ENCODE results near the gene EPN3. TPM values are rescaled to one million over a fixed set of nuclear protein-coding genes. Genes with fewer than 3 reads are reported as not detected.

EPN3 gene
- total RNA-seq, 4 donors from 2014 or later, result 3.0 to 17.3 (median 13.0) TPM

DNA sequence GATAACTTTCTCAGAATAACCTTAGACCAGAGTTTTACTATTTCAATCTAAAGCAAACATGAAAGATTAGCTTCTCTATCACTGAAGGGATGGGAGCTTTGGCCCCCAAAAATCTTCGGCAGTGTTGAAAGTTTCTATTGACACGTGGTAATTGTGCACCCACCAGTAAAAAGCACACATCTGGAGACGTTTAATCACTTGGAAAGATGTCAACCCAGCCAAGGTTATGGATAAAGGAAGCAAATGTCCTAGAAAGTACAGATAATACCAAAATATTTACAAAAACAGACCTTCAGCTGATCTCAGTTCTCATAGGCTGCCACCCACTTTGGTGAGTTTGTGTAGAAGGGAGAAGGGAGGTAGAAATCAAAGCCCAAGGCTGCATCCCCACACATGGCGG, 19.0 kb upstream of the EPN3 start:
- Histone ChIP-seq H3K27ac (no peak overlapping the region), H3K4me1 (peaks cover 0 to 17% (median 6%) of the 10 kb centered on the region in 4 donors), H3K27me3 (no peaks in the 10 kb centered on the region), H3K36me3 (no peaks in the 10 kb centered on the region), H3K4me3 (no peak overlapping the region), H3K9me3 (no peaks in the 10 kb centered on the region)
- TF ChIP-seq CTCF (IDR thresholded peaks at IDR 0.05), result no peak
- TF ChIP-seq POLR2A (IDR thresholded peaks at IDR 0.05), result no peak
- no peak for DNase-seq

DNA sequence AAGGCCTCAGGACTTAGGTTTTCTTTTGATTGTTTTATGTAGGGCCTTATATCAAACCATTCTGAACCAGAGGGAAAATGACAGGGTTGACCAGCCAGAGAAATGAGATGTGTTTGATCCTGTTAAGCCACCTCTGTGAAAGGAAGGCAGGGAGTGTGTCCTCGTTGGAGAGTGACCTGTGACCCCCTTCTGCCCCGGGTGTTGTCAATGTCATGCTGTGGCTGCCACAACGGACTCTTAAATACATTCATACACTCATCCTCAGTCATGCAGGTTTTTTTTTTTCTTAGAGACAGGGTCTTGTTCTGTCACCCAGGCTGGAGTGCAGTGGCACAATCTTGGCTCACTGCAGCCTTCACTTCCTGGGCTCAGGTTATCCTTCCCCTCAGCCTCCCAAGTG, 18.1 kb upstream of the EPN3 start:
- no peaks in the 10 kb centered on the region for H3K9me3 ChIP-seq
- TF ChIP-seq CTCF (IDR thresholded peaks at IDR 0.05) (no peak), POLR2A (IDR thresholded peaks at IDR 0.05) (no peak)
- H3K4me3 ChIP-seq, result no peak overlapping the region
- H3K36me3 ChIP-seq, result no peaks in the 10 kb centered on the region
- H3K27ac ChIP-seq, result no peak overlapping the region
- peak in 1 of 3 donors; percentile 10 for DNase-seq
- H3K27me3 ChIP-seq, result no peaks in the 10 kb centered on the region
- peaks cover 0 to 11% (median under 1%) of the 10 kb centered on the region in 4 donors for H3K4me1 ChIP-seq

DNA sequence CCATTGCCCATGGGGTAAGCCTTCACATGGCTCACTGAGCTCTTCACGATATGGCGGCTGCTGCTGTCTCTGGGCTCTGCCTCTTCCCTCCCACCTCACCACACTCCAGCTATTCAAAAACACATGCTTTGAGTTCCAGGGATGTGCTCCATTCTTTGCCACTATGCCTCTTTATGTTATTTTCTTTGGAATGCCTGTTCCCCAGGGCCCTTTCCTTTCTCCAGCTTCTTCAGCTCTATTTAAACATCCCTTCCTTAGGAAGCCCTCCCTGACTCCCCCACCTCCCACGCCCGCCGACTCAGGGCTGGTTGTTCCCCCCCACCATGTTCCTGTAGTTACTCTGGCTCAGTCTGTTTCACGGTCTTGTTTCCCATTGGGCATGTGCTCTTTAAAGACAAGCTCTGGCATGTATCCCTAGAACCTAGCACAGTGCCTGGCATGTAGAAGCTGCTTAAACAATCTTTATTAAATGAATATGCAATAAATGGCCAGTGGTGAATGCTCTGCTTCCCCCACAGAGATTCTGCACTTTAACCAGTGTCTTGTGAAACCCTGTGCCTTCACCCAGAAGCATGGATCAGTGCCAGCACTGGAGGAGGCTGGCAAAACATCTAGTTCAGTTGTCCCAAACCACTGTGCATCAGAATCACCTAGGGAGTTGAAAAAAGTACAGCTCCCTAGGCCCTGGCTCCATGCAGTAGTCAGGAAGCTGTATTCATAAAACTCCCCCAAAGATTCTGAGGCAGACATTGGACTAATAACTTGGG, 17.4 kb upstream of the EPN3 start:
- peak in 1 of 3 donors; percentile 30 for DNase-seq
- no peak overlapping the region for H3K4me3 ChIP-seq
- H3K4me1 ChIP-seq, result peaks cover 0 to 11% (median 0%) of the 10 kb centered on the region in 4 donors
- H3K9me3 ChIP-seq, result no peaks in the 10 kb centered on the region
- no peaks in the 10 kb centered on the region for H3K27me3 ChIP-seq
- no peak for TF ChIP-seq POLR2A (IDR thresholded peaks at IDR 0.05)
- H3K36me3 ChIP-seq, result no peaks in the 10 kb centered on the region
- no peak overlapping the region for H3K27ac ChIP-seq

DNA sequence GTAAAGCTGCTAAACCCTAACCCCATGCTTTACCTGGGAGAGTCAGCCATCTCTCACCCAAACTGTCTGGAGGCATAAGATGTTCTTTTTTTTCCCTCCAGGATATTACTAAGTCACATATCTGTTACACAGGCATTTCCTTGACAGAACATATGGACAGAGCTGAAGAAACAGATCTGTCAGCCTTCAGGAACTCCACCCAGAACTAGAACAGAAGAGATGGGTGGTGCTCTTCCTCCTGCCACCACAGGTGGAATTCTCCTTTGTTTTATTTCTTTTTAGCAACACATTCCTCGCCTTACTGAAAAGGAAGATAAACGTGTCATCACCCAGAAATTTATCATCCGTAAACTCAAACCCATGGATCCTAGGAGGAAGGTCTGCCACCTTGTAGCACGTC, 15.5 kb upstream of the EPN3 start:
- Histone ChIP-seq H3K4me1 (peaks cover 0 to 9% (median 0%) of the 10 kb centered on the region in 4 donors), H3K4me3 (no peak overlapping the region), H3K27ac (no peak overlapping the region), H3K36me3 (no peaks in the 10 kb centered on the region), H3K9me3 (no peaks in the 10 kb centered on the region), H3K27me3 (no peaks in the 10 kb centered on the region)
- no peak for DNase-seq
- TF ChIP-seq POLR2A (IDR thresholded peaks at IDR 0.05) (no peak), CTCF (IDR thresholded peaks at IDR 0.05) (no peak)

- peaks cover 0 to 1% (median 0%) of the 10 kb centered on the region in 4 donors for H3K4me1 ChIP-seq
- no peak for TF ChIP-seq CTCF (IDR thresholded peaks at IDR 0.05)
- TF ChIP-seq POLR2A (IDR thresholded peaks at IDR 0.05), result no peak
- H3K27me3 ChIP-seq, result no peaks in the 10 kb centered on the region
- no peak overlapping the region for H3K27ac ChIP-seq
- no peak overlapping the region for H3K4me3 ChIP-seq
- H3K36me3 ChIP-seq, result no peaks in the 10 kb centered on the region
- DNase-seq, result no peak
- no peaks in the 10 kb centered on the region for H3K9me3 ChIP-seq
These were observed 14.8 kb upstream of the EPN3 start for GRCh38 chr17:50517504-50518383.
